Measurements from ENCODE around the gene IRX3. TPM values are rescaled to one million over a fixed set of nuclear protein-coding genes. Genes with fewer than 3 reads are reported as not detected.

IRX3 gene
- total and polyA plus RNA-seq, 2 experiments from 2014 or later = 0.90 to 1.6 TPM

DNA sequence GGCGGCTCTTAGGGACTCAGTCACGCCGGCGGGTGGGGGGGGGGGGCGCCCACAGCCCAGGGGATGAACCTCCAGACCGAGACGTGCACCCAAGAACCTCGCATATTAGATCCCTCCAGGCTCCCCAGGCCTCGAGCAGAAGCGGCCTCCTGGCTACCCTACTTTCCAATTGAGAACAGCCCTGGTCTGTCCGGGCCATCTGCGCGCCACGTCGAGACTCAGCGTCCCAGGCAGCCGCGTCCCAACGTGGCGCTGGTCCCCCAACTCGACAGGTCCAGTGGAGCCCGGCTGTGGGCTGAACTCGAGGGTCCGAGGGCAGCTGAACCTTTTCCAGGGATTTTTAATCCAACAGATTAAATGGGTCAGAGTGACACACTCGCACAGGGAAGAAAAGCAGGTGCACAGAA, 2.3 kb upstream of the IRX3 start:
- no peak for TF ChIP-seq JUNB (IDR thresholded peaks at IDR 0.05; ENCODE audit: unreplicated experiment)
- peak; percentile 87 for TF ChIP-seq EZH2 (IDR thresholded peaks at IDR 0.05; ENCODE audit: low read depth, unreplicated experiment)
- TF ChIP-seq, protein P1, sequence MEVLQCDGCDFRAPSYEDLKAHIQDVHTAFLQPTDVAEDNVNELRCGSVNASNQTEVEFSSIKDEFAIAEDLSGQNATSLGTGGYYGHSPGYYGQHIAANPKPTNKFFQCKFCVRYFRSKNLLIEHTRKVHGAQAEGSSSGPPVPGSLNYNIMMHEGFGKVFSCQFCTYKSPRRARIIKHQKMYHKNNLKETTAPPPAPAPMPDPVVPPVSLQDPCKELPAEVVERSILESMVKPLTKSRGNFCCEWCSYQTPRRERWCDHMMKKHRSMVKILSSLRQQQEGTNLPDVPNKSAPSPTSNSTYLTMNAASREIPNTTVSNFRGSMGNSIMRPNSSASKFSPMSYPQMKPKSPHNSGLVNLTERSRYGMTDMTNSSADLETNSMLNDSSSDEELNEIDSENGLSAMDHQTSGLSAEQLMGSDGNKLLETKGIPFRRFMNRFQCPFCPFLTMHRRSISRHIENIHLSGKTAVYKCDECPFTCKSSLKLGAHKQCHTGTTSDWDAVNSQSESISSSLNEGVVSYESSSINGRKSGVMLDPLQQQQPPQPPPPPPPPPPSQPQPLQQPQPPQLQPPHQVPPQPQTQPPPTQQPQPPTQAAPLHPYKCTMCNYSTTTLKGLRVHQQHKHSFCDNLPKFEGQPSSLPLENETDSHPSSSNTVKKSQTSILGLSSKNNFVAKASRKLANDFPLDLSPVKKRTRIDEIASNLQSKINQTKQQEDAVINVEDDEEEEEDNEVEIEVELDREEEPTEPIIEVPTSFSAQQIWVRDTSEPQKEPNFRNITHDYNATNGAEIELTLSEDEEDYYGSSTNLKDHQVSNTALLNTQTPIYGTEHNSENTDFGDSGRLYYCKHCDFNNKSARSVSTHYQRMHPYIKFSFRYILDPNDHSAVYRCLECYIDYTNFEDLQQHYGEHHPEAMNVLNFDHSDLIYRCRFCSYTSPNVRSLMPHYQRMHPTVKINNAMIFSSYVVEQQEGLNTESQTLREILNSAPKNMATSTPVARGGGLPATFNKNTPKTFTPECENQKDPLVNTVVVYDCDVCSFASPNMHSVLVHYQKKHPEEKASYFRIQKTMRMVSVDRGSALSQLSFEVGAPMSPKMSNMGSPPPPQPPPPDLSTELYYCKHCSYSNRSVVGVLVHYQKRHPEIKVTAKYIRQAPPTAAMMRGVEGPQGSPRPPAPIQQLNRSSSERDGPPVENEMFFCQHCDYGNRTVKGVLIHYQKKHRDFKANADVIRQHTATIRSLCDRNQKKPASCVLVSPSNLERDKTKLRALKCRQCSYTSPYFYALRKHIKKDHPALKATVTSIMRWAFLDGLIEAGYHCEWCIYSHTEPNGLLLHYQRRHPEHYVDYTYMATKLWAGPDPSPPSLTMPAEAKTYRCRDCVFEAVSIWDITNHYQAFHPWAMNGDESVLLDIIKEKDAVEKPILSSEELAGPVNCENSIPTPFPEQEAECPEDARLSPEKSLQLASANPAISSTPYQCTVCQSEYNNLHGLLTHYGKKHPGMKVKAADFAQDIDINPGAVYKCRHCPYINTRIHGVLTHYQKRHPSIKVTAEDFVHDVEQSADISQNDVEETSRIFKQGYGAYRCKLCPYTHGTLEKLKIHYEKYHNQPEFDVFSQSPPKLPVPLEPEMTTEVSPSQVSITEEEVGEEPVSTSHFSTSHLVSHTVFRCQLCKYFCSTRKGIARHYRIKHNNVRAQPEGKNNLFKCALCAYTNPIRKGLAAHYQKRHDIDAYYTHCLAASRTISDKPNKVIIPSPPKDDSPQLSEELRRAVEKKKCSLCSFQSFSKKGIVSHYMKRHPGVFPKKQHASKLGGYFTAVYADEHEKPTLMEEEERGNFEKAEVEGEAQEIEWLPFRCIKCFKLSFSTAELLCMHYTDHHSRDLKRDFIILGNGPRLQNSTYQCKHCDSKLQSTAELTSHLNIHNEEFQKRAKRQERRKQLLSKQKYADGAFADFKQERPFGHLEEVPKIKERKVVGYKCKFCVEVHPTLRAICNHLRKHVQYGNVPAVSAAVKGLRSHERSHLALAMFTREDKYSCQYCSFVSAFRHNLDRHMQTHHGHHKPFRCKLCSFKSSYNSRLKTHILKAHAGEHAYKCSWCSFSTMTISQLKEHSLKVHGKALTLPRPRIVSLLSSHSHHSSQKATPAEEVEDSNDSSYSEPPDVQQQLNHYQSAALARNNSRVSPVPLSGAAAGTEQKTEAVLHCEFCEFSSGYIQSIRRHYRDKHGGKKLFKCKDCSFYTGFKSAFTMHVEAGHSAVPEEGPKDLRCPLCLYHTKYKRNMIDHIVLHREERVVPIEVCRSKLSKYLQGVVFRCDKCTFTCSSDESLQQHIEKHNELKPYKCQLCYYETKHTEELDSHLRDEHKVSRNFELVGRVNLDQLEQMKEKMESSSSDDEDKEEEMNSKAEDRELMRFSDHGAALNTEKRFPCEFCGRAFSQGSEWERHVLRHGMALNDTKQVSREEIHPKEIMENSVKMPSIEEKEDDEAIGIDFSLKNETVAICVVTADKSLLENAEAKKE (CRISPR knock-in tag; IDR thresholded peaks at IDR 0.05) = no peak
- TF ChIP-seq STAT1 (IDR thresholded peaks at IDR 0.05; ENCODE audit: unreplicated experiment) = no peak
- TF ChIP-seq, protein P2, sequence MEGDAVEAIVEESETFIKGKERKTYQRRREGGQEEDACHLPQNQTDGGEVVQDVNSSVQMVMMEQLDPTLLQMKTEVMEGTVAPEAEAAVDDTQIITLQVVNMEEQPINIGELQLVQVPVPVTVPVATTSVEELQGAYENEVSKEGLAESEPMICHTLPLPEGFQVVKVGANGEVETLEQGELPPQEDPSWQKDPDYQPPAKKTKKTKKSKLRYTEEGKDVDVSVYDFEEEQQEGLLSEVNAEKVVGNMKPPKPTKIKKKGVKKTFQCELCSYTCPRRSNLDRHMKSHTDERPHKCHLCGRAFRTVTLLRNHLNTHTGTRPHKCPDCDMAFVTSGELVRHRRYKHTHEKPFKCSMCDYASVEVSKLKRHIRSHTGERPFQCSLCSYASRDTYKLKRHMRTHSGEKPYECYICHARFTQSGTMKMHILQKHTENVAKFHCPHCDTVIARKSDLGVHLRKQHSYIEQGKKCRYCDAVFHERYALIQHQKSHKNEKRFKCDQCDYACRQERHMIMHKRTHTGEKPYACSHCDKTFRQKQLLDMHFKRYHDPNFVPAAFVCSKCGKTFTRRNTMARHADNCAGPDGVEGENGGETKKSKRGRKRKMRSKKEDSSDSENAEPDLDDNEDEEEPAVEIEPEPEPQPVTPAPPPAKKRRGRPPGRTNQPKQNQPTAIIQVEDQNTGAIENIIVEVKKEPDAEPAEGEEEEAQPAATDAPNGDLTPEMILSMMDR (conservative IDR thresholded peaks at IDR 0.05; ENCODE audit: low read depth in 2 of 2) = no peak
- no peak for TF ChIP-seq POLR2AphosphoS5 (IDR thresholded peaks at IDR 0.05; ENCODE audit: low read depth)
- no peak for TF ChIP-seq ZNF331 (CRISPR knock-in tag; IDR thresholded peaks at IDR 0.05; ENCODE audit: low read depth)
- TF ChIP-seq, protein P3, sequence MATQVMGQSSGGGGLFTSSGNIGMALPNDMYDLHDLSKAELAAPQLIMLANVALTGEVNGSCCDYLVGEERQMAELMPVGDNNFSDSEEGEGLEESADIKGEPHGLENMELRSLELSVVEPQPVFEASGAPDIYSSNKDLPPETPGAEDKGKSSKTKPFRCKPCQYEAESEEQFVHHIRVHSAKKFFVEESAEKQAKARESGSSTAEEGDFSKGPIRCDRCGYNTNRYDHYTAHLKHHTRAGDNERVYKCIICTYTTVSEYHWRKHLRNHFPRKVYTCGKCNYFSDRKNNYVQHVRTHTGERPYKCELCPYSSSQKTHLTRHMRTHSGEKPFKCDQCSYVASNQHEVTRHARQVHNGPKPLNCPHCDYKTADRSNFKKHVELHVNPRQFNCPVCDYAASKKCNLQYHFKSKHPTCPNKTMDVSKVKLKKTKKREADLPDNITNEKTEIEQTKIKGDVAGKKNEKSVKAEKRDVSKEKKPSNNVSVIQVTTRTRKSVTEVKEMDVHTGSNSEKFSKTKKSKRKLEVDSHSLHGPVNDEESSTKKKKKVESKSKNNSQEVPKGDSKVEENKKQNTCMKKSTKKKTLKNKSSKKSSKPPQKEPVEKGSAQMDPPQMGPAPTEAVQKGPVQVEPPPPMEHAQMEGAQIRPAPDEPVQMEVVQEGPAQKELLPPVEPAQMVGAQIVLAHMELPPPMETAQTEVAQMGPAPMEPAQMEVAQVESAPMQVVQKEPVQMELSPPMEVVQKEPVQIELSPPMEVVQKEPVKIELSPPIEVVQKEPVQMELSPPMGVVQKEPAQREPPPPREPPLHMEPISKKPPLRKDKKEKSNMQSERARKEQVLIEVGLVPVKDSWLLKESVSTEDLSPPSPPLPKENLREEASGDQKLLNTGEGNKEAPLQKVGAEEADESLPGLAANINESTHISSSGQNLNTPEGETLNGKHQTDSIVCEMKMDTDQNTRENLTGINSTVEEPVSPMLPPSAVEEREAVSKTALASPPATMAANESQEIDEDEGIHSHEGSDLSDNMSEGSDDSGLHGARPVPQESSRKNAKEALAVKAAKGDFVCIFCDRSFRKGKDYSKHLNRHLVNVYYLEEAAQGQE (IDR thresholded peaks at IDR 0.05; ENCODE audit: unreplicated experiment) = no peak
- TF ChIP-seq, protein P4, sequence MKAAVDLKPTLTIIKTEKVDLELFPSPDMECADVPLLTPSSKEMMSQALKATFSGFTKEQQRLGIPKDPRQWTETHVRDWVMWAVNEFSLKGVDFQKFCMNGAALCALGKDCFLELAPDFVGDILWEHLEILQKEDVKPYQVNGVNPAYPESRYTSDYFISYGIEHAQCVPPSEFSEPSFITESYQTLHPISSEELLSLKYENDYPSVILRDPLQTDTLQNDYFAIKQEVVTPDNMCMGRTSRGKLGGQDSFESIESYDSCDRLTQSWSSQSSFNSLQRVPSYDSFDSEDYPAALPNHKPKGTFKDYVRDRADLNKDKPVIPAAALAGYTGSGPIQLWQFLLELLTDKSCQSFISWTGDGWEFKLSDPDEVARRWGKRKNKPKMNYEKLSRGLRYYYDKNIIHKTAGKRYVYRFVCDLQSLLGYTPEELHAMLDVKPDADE (IDR thresholded peaks at IDR 0.05) = no peak
- peak; percentile 46 for TF ChIP-seq EZH2phosphoT487 (IDR thresholded peaks at IDR 0.05; ENCODE audit: unreplicated experiment)
- H3K27ac ChIP-seq (ENCODE audit: low read depth) = no peak overlapping the region
- H3K4me2 ChIP-seq = peak overlapping the region; percentile 90
- no peaks in the 10 kb centered on the region for H3K9me2 ChIP-seq (ENCODE audit: insufficient read depth)
- H3K4me3 ChIP-seq = peak overlapping the region; percentile 73
- peak overlapping the region; percentile 95; the same call in 1 of the 2 replicates for H2AFZ ChIP-seq
- peaks cover 88% of the 10 kb centered on the region for H3K27me3 ChIP-seq (ENCODE audit: insufficient read depth)
- peaks cover 21% of the 10 kb centered on the region for H3K4me1 ChIP-seq (ENCODE audit: insufficient read depth)
- peaks cover 86% of the 10 kb centered on the region for H3K27me3 Mint-ChIP-seq (ENCODE audit: insufficient read depth, low read depth, poor library complexity)
- peaks cover 5% of the 10 kb centered on the region; the same call in 1 of the 2 replicates for H4K20me1 ChIP-seq (replicated peaks; ENCODE audit: insufficient read depth)
- no peaks in the 10 kb centered on the region for H3K36me3 ChIP-seq (ENCODE audit: insufficient read depth)
- H3K36me3 Mint-ChIP-seq (ENCODE audit: low read depth) = no peaks in the 10 kb centered on the region
- no peak overlapping the region for H3K27ac Mint-ChIP-seq
- no peaks in the 10 kb centered on the region; the same call in 2 of the 3 replicates for H3K9me3 Mint-ChIP-seq
- H3K79me2 ChIP-seq (replicated peaks; ENCODE audit: insufficient read depth) = no peaks in the 10 kb centered on the region
- DNase-seq (ENCODE audit: low spot score) (peak; percentile 14), ATAC-seq (no peak)
- H3F3A ChIP-seq (replicated peaks; ENCODE audit: low read depth) = no peaks in the 10 kb centered on the region; the same call in 1 of the 2 replicates
- H3K4me1 Mint-ChIP-seq = peaks cover 34% of the 10 kb centered on the region
- H3K4me3 Mint-ChIP-seq = peak overlapping the region; percentile 68

Measured in GM23338 (cell line).